ENCODE measurements around the gene ABCA4.

Gene ABCA4

GRCh38 chr1:94118013-94118412 lies 2.9 kb downstream of the ABCA4 start:
- Histone ChIP-seq H3K9me3 (no peaks in the 10 kb centered on the region), H3K4me1 (ENCODE audit: control insufficient read depth in 1 of 2, insufficient read depth in 1 of 2, low read depth in 1 of 2, low read length in 1 of 2) (no peaks in the 10 kb centered on the region), H3K36me3 (no peaks in the 10 kb centered on the region), H3K27me3 (peaks cover 70% of the 10 kb centered on the region), H3K27ac (no peak overlapping the region), H3K4me3 (ENCODE audit: low read depth in 1 of 2, low read length in 1 of 2) (no peak overlapping the region)
- no peak for TF ChIP-seq CTCF (IDR thresholded peaks at IDR 0.05)

- Histone ChIP-seq H3K27me3 (peaks cover 70% of the 10 kb centered on the region), H3K9me3 (no peaks in the 10 kb centered on the region), H3K36me3 (no peaks in the 10 kb centered on the region), H3K27ac (no peak overlapping the region), H3K4me3 (ENCODE audit: low read depth in 1 of 2, low read length in 1 of 2) (no peak overlapping the region), H3K4me1 (ENCODE audit: control insufficient read depth in 1 of 2, insufficient read depth in 1 of 2, low read depth in 1 of 2, low read length in 1 of 2) (no peaks in the 10 kb centered on the region)
- TF ChIP-seq CTCF (IDR thresholded peaks at IDR 0.05), result no peak
Observed at GRCh38 chr1:94117259-94117851, 3.6 kb downstream of the ABCA4 start.

- Histone ChIP-seq H3K4me3 (ENCODE audit: low read depth in 1 of 2, low read length in 1 of 2) (no peak overlapping the region), H3K27ac (no peak overlapping the region), H3K27me3 (peaks cover 73% of the 10 kb centered on the region), H3K36me3 (no peaks in the 10 kb centered on the region), H3K9me3 (no peaks in the 10 kb centered on the region), H3K4me1 (ENCODE audit: control insufficient read depth in 1 of 2, insufficient read depth in 1 of 2, low read depth in 1 of 2, low read length in 1 of 2) (no peaks in the 10 kb centered on the region)
- no peak for TF ChIP-seq CTCF (IDR thresholded peaks at IDR 0.05)
Observed at GRCh38 chr1:94115900-94116436, 5.0 kb downstream of the ABCA4 start.

- no peaks in the 10 kb centered on the region for H3K9me3 ChIP-seq
- H3K36me3 ChIP-seq, result no peaks in the 10 kb centered on the region
- no peak overlapping the region for H3K4me3 ChIP-seq (ENCODE audit: low read depth in 1 of 2, low read length in 1 of 2)
- no peak for TF ChIP-seq CTCF (IDR thresholded peaks at IDR 0.05)
- peaks cover 77% of the 10 kb centered on the region for H3K27me3 ChIP-seq
- H3K27ac ChIP-seq, result no peak overlapping the region
- H3K4me1 ChIP-seq (ENCODE audit: control insufficient read depth in 1 of 2, insufficient read depth in 1 of 2, low read depth in 1 of 2, low read length in 1 of 2), result no peaks in the 10 kb centered on the region
Observed at GRCh38 chr1:94115254-94115899, 5.6 kb downstream of the ABCA4 start.

GRCh38 chr1:94113589-94114226 lies 7.2 kb downstream of the ABCA4 start:
- Histone ChIP-seq H3K4me3 (ENCODE audit: low read depth in 1 of 2, low read length in 1 of 2) (no peak overlapping the region), H3K4me1 (ENCODE audit: control insufficient read depth in 1 of 2, insufficient read depth in 1 of 2, low read depth in 1 of 2, low read length in 1 of 2) (no peaks in the 10 kb centered on the region), H3K27me3 (peaks cover 74% of the 10 kb centered on the region), H3K36me3 (no peaks in the 10 kb centered on the region), H3K9me3 (no peaks in the 10 kb centered on the region), H3K27ac (no peak overlapping the region)
- TF ChIP-seq CTCF (IDR thresholded peaks at IDR 0.05), result no peak

Data from neutrophil (primary cell).